D341Med (cell line): ENCODE data around the gene TGM6.

Source experiments
- DNase-seq: peaks from one replicate; pipeline ENCODE4 v3.0.0; 2012; ENCODE audit warnings: low spot score

The TGM6 gene

DNA sequence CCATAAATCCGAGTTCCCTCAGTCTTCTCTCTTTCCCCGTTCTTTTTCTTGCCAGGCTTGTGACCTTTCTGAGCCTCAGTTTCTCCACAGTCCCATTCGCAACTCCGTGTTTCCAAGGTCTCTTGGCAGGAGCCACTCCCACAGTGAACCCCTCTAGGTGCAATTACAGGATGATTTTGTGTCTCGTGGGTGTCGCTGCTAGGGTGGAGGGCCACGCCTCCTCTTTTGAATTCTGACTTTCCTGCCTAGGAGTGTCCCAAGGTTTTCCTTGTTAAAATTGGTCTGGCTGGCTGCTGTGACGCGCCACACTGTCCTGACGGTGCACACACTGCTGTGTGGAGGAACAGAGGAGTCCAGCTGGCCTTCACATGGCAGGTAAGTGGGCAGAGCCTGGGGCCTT lies at the start of gene TGM6:
Gene TGM6 (plus strand): TSS at position 301 of the 400 bp plus-strand sequence. CDS start 68 bp downstream, at position 369.
- DNase-seq: no peak

DNA sequence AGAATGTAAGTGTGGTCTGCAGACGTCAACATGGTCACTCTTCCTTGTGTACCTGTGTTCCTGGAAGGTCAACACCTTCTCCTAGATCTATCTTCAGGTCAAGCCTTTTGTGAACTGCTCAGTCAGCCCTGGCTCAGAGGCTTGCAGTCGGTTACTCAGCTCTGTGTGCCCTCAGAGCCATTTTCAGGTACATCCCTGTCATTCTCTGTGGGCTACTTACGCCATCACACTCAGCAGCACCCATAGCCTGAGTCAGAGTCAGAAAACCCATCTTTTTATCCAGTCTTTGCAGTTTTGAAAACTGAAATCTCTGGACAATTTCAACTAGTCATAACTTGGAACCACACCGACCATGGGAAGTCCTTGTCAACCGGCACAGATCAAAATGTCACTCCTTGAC lies 49.6 kb upstream of the TGM6 start:
- DNase-seq: no peak

DNA sequence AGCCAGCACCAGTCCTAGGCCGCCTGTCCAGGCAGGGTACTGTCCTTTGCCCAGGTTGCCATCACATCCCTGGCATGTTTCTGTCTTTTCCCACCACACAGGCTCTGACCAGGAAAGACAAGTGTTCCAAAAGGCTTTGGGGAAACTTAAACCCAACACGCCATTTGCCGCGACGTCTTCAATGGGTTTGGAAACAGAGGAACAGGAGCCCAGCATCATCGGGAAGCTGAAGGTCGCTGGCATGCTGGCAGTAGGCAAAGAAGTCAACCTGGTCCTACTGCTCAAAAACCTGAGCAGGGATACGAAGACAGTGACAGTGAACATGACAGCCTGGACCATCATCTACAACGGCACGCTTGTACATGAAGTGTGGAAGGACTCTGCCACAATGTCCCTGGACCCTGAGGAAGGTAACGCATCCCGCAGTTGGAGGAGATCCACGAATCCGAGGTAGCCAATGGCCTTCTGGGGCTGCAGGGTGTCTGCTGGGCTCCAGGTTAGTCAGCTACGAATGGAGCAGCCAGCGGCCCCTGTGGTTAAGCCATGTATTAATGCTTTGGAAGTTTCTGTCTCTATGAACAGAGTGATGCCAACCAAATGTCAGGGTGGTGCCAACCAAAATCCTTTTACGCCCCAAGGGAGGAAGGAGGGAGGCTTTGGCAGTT lies 48.7 kb upstream of the TGM6 start:
- no peak for DNase-seq

DNA sequence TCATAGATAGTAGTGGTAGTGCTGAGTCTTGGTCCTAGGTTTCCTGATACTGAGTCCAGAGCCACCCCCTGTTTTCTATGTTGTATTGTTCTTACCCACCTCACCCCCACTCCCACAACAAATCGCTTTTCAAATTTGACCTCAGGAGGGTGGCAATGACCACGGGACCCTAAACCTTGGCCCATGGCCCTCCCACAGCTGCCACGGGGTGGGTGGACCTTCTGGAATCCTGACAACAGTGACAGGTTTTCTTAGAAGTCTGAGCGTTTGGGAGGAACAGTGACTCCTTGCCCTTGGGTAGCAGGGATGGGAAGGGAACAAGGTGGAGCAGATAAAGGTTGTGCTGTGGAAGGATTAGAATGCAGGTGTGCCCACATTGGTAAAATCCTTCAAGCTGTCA lies 48.0 kb upstream of the TGM6 start:
- no peak for DNase-seq

DNA sequence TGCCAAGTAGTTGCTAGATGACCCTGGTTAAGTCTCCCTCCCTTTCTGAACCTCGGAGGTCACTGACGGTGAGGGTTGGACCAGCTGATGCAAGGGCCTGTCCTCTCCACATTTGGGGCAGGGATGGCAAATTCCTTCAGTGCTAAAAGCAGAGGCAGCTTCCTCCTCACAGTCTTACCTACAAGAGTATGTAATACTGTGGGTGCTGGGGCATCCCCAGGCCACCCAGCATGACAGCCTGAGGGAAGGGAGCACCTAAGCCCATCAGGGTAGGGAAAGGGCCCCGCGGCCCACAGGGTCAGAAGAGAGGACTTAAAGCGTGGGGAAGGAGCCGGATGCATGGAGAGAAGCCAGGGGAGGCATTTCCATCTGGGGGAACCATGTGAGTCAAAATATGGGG lies 46.9 kb upstream of the TGM6 start:
- no peak for DNase-seq

DNA sequence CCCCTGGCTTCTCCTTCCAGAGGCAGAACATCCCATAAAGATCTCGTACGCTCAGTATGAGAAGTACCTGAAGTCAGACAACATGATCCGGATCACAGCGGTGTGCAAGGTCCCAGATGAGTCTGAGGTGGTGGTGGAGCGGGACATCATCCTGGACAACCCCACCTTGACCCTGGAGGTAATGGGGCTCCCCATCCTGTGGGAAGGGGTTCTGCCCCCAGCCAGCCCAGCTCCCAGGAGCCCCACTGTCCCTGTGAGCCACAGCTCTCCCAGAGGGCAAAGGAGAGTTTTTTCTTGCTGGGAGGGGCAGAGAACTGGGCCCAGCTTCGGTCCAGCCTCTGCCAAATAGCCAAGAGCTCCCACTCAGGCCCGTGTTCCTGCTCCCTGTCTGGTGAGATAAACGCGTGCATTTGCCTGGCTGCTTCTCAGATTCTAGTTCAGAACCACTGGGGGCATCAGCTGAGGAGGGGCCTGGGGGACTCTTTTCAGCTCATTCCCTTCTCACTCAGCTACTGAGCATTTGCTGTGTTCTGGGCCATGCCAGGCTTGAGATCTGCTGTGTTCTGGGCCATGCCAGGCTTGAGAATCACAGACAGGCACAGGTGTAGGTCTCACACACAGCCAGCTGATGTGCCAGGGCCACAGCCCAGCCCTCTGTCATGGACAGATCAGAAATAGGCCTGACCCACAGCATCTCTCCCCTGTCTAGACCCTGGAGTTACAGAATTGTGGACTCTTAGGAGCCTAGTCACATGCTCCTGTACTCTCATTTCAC lies 45.4 kb upstream of the TGM6 start:
- no peak for DNase-seq

DNA sequence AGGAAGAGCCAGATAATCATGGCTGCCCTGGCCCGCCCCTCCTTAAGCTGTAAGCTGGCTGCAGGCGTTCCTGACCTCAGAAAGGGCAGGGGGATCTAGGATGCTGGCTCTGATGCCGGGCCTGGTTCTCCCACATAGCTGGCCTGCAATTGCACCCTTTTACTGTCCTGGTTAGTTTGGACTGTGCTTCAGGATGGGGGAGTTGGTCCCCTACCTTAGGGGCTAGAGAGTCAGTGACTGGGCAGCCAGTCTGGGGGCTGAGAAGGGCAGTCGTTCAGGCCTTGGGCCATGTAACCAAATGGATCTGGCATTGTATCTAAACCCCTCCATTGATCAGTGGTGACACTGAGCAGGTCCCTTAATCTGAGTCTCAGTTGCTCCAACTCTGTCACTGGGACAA lies 44.2 kb upstream of the TGM6 start:
- DNase-seq: no peak

DNA sequence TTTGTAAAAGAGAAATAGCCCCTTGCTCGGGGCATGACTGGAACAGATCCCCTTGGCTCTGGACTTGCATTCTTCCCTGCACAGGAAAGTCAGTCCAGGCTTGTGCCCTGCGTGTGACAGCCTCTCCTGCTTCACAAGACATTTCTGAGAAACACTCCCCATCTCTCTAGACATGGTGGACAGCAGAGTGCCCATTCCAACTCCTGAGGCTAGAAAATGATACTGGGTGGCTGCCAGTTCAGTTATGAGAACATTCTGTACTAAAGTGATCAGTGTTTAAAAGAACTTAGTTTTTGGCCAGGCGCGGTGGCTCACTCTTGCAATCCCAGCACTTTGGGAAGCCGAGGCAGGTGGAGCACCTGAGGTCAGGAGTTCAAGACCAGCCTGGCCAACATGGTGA lies 43.6 kb upstream of the TGM6 start:
- DNase-seq: no peak

DNA sequence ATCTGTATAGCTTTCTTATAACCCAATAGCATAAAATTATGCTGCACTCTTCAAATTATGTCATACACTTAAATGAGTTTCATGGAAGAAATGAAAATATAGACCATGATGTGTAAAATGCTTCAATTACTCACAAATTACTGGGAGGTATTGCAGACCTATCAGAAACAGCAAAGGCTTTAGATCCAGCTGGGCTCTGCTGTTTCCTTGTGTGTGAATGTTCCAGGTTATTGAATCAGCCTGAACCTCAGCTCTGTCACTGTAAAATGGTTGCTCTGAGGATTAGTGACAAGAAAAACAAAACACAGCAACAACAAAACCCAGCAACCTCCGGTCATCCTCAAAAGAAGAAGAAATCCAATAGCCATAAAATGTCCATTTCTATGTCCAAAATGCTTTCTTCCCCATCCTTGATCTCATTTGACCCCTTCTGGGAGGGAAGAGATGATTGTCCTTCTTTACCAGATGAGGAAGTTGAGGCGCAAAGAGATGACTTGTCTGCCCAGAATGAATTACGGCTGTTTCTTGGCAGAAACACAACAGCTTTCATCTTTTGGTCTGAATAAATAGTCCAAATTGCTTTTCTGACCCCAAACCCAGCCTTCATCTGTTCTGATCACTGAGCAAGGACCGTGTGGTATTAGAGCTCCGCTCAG lies 42.2 kb upstream of the TGM6 start:
- no peak for DNase-seq

DNA sequence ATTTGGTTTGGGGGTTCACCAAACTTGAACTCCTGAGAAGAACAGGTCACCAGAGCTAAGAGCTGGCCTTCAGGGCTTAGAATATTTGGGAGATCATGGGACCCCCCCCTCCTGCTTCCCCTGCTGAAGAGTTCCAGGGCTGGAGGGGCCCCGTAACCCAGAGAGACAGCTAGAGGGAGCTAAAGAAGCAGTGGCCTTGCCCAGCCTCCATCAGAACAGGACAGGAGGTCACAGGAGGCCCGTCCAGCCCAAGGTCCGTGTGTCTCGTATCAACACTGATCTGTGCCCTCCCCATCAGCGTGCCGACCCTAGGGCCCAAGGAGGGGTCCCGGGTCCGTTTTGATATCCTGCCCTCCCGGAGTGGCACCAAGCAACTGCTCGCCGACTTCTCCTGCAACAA lies 40.6 kb upstream of the TGM6 start:
- DNase-seq: no peak

DNA sequence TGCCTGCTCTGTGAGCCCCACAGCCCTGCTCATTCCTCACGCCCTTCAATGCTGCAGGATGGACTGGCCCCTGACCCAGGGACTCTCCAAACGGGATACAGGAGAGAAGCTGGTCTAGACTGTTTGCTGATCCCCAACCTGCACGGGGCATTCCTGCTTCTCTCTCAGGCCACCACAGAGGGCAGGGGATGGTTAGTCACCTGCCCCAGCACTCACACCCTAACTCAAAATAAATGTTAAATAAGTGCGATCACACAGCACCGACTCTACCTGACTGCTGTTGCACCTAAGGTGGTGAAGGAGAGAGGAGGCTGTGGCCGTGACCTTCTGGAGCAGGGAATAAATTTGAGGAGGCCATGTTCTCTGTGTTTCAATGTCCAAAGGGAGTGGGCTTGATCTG lies 39.9 kb upstream of the TGM6 start:
- no peak for DNase-seq

DNA sequence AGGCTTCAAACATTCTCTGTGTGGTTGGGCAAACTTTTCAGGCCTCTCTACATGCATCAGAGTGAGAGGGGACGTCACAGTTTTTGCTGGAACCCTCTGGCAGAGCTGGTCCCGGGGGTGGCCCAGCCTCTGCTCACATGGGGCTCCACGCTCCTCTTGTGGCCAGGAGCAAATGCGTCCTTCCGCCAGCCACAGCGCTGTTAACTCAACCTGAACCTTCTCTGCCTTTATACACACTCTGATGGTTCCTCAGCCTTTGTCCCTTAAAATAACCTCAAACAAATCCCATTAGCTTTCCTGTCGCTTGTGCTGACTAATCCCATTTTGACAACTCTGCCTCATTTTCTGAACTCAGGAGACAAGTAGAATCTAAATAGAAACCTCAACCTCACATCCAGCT lies 39.4 kb upstream of the TGM6 start:
- no peak for DNase-seq

DNA sequence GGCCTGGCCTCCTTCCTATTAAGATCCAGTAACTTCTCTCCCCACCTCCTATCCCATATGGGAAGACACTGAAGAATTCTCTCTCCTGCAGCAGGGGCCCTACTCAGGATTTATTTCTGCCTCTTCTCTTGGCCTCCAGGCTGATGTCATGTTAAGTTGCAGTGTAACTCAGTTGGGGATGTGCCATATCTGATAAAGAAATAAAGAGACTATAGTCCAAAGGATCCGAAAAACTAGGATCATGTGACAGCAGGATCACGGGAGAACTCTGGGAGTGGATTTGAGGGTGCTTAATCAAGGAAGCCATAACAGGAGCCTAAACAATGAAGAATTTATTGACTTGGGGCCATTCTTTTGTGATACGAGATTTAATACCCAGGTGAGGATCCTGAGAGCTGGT lies 38.5 kb upstream of the TGM6 start:
- DNase-seq: no peak

DNA sequence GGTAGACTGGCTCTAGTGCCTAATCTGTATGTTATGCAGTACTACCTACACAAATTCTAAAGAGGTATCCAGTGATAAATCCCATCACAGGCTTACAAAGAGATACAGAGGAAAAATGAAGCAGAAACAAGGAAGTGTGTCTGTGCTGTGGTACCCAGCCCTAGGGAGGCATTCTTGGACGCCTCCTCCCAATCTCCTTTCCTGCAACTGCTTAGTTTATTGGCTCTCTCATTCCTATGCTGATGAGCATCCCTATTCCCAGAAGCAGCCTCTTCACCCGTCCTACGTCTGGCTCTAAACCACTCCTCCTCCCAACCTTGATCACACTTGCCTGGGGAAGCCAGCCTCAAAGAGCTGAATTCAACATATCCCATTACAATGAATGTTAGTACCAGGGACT lies 34.5 kb upstream of the TGM6 start:
- no peak for DNase-seq

DNA sequence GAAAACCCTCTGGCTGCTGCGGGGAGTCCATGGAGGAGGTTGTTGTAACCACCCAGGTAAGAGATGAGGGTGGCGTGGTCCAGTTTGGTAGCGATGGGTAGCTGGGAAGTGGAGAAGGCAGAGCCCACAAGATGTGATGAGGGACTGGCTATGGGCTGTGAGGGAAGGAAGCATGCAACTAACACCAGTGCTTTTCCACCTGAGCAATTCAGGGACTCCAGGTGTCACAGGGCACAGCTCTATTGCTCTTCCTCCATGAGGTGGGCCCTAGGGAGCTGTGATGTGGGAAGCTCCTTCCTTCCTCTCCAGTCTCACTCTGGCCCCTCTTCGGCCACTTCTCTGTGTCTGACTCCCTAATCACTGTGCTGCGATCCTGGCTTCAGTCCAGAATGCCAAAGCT lies 32.4 kb upstream of the TGM6 start:
- no peak for DNase-seq

DNA sequence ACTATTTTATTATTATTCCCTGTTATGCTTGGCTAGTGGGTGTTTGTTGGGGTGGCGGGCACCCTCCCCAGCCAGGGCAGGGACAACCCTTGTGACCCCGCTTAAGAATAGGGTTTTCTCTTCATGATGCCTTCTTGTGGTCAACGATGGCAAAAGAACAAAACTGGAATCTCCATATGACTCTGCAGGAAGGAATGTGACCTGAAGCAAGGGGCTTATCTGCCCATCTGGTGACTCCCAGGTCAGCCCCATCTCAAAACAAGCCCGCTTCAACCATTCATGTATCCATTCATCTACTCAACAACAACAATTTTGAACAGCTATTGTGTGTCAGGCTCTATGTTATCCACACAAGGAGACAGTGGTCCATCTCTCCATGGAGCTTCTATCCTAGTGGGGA lies 30.9 kb upstream of the TGM6 start:
- no peak for DNase-seq

DNA sequence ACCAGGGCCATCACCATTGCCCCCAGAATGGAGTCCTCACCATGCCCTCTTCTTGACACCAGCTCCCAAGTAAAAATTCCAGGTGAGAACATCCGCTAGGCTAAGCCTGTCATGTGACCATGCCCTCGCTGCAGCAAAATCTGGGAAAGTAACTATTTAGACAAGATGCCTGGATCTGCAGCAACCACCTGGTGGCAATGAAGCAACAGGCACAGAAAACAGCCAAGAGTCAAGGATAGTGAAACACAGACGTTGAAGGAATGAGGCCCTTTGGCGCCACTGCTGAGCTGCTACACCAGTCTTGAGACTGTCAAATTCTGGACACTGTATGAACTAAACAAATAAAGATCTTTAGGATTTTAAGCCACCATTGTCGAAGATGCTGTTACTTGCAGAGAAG lies 30.1 kb upstream of the TGM6 start:
- DNase-seq: no peak

DNA sequence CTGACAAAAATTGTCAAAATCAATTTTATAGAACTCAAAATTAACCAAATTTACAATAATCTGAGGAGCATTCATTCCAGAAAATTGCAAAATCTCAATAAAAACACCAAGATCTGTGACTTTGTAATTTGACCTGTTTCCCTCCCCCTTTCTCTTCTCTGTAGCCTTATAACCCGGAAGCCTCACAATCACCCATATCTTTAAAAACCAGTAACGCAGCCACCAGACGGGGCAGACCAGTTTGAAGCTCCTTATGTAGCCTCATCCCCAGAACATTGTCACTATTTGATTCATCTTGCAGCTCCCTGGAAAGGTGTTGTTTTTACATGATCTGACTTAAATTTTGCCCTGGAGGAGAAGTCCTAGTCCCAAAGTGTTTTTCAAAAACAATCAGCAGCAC lies 27.5 kb upstream of the TGM6 start:
- DNase-seq: no peak

DNA sequence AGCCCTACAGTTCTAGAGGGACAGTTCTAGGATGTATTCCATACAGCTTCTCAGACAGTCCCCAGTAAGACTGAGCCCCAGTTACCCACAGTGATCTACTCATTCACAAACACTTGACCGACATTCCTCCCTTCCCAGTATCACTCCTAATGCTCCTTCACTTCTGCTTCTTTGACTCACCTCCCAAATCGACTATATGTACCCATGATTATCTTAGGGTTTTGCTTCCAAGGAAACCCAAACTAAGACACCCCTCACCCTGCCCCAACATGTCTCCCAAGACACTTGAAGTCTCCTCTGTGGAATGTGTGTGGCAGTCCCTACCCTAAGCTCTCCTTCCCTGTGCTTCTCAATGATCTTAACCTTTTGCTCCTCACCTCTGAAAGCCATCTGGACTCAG lies 23.6 kb upstream of the TGM6 start:
- DNase-seq: no peak

DNA sequence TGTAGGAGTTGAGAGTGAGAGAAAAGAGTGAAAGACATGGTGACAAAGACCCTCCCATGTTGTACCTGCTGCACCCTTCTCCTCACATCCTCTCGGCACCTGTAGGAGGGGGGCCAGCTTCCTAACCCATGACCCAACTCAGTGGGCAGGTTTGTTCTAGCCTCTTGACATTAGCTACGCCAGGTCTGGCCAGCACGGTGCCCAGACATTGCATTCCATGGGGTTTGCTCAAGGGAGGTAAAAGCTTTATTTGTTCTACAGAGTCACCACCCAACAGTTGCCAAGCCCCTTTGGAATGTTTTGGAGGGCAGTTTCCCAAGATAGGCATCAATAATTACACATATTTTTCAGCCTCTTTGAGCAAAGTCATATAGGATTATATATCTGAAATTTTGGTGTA lies 22.7 kb upstream of the TGM6 start:
- no peak for DNase-seq

DNA sequence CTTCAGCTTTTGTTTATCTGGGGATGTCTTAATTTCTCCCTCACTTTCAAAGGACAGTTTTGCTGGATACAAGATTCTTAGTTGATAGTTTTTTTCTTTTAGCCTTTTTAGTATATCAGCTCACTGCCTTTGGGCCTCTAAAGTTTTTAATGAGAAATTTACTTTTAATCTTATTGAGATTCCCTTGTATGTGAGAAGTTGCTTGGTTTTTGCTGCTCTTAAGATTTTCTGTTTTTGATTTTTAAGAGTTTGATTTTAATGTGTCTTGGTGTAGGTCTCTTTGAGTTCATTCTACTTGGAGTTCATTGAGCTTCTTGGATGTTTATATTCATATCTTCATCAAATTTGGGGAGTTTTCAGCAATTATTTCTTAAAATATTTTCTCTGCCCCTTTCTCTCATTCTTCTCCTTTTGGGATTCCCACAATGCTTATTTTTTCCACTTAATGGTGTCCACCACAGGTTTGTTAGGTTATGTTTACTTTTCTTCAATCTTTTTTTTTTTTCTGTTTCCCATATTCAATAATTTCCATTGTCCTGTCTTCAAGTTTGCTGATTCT lies 19.6 kb upstream of the TGM6 start:
- no peak for DNase-seq

DNA sequence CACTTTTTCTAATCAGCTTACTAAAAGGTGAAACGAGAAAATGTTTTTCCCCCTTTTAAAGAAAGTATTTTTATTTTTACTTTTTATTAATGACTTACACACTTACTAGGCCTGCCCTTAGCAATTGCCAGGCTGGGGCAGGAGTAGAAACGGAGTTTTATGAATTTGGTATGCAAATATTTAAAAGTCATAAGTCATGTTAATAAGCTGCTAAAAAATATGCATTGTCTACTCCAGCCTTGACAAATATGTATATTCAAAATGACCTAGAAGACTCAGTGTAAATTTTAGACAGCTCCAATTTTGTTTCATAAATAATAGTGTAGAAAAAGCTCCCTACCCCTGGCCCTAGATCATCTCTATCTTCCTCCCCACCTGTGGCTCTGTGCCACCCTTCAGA lies 17.5 kb upstream of the TGM6 start:
- DNase-seq: no peak

DNA sequence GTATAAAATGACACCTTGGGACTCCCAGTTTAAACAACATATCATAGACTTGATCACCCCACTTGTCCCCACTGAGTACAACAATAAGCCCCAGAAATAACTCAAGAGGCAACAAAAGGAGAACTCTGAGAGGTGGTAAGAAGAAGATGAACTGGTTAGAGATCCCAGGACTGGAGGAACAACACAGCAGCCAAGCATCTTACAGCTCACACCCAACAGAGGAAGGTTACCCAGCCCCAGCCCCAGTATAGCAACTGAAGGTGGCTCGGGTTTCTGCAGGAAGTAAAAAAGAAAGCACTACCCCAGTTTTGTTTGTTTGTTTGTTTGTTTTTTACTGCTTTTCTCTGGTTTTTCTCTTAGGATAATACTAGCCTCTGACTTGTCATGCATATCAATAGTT lies 17.1 kb upstream of the TGM6 start:
- no peak for DNase-seq
